Sigmoid colon (tissue), 7 donors: ENCODE data around the gene FTCD. TPM values are rescaled to one million over a fixed set of nuclear protein-coding genes. Genes with fewer than 3 reads are reported as not detected.
A peak's percentile ranks its signal among the peaks of the same experiment; 100 is the strongest.

ENCODE experiments used
- DNase-seq: peaks from one replicate; pipeline ENCODE4 v3.0.0-alpha.2; 2019
- H3K27ac ChIP-seq, 4 donors: fragments of 200-600 bp; sonication (generic); one replicate each; pipeline ENCODE4 v1.5.1; 2016 to 2019; ENCODE audit warnings: mild to moderate bottlenecking in 1 of 4
- H3K27me3 ChIP-seq, 3 donors: fragments of 200-600 bp; sonication (generic); one replicate each; pipeline ENCODE4 v1.5.1; 2019; ENCODE audit warnings: mild to moderate bottlenecking in 1 of 3
- H3K36me3 ChIP-seq, 4 donors: fragments of 200-600 bp; sonication (generic); one replicate each; pipeline ENCODE4 v1.5.1; 2016 to 2019
- H3K4me1 ChIP-seq, 4 donors: fragments of 200-600 bp; sonication (generic); one replicate each; pipeline ENCODE4 v1.5.1; 2017 to 2019
- H3K4me3 ChIP-seq, 4 donors: fragments of 200-600 bp; sonication (generic); one replicate each; pipeline ENCODE4 v1.5.1; 2017 to 2019; ENCODE audit warnings: mild to moderate bottlenecking in 2 of 4, moderate library complexity in 1 of 4
- H3K9me3 ChIP-seq, 4 donors: fragments of 200-600 bp in 3 of 4; sonication (generic) in 3 of 4; one replicate each; pipeline versions ENCODE4 v1.5.1 to v1.6.1; 2013 to 2019
- EP300 ChIP-seq, 4 donors: sonication (generic); formaldehyde crosslinking; IDR thresholded peaks; one replicate each; pipeline ENCODE4 v1.6.1; 2017; ENCODE audit warnings: antibody characterized with exemption in 4 of 4
- POLR2A ChIP-seq, 2 donors: fragments of 450-650 bp; IDR thresholded peaks; one replicate each; pipeline ENCODE4 v1.6.1; 2016; ENCODE audit warnings: antibody characterized with exemption in 2 of 2, mild to moderate bottlenecking in 2 of 2, moderate library complexity in 2 of 2
- POLR2AphosphoS5 ChIP-seq, 4 donors: sonication (generic); formaldehyde crosslinking; IDR thresholded peaks; one replicate each; pipeline ENCODE4 v1.6.1; 2017; ENCODE audit warnings: antibody characterized with exemption in 4 of 4
- WGBS, 2 donors: extraction: QIAGEN DNeasy Blood & Tissue Kit; methylation state at CpG; one replicate each; pipeline ENCODE4 v1.1.7; 2013; 5-methylcytosine and 5-hydroxymethylcytosine counted together
- intact Hi-C: fragments of 100-400 bp; cut with DNase I; formaldehyde crosslinking; loops from one replicate; pipeline ENCODE4 v1.15.1; 2023
- polyA plus RNA-seq, 3 donors: library from polyadenylated mRNA; stranded (reverse); fragments of 200-250 nt; gene quantifications; one replicate each; pipeline ENCODE4 v1.2.3, GENCODE V29; 2013
- total RNA-seq, 4 donors: library from RNA; depleted of rRNA; stranded (reverse); fragments of >200 nt; gene quantifications; one replicate each; pipeline ENCODE4 v1.1.0, GENCODE V29; 2016
- TF ChIP-seq, protein P1 (sequence below), 4 experiments: fragments of 450-650 bp in 3 of 4; fragments of 200-600 bp in 1 of 4; IDR thresholded peaks; one replicate each; pipeline ENCODE4 v1.5.1; 2016 to 2019; ENCODE audit warnings: antibody characterized with exemption in 4 of 4, mild to moderate bottlenecking in 3 of 4, moderate library complexity in 2 of 4
- donor health status: healthy with polysubstance abuse.
- donor health status: Bipolar disorder and iron deficiency.
- donor health status: healthy.

FTCD gene
- total and polyA plus RNA-seq, 7 donors, result 0.20 to 1.4 TPM; not detected in 5

DNA sequence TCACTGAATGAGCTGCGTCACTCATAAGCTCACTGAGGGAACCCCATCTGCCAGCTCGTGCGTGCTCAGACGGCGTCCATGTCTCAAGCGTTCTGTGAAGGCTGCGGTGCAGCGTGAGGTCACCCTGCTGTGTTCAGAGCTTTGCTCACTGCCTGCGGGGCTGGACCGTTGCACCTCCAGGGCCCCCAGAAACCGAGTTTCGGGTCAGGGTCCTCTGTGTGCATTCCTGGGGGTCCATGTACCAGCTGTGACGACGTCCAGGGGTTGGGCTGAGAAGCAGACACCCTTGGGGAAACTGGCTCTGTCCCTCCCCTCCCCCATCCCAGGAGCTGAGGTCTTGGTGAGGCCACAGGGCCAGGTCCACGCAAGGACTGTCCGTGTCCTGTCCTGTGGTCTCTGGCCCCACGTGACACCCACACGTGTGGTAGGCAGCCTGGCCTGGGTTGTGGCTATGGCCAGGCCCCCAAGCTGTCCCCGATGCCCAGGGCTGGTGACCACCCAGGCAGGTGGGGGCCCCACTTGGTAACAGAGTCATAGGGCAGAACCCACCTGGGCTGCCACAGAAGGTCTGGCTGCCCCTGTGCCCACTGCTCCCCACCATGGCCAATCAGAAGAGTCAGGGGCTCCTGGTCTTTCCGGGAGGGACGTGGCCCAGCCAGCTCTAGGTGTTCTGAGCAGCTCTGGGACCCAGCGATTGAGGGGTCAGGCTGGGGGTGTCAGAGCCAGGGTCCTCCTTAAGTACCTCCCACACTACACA lies 24.4 kb downstream of the FTCD start:
- no peaks in the 10 kb centered on the region for H3K27me3 ChIP-seq
- H3K36me3 ChIP-seq, result peaks cover 17 to 53% (median 27%) of the 10 kb centered on the region in 4 donors
- 70 to 80% methylated on average over 22 of the region's 22 CpGs for WGBS, 2 donors
- TF ChIP-seq POLR2AphosphoS5 (IDR thresholded peaks at IDR 0.05) (peak; percentile 4 to 57 (median 40)), POLR2A (IDR thresholded peaks at IDR 0.05) (no peak)
- intact Hi-C loops, result no loop called here
- H3K9me3 ChIP-seq, result no peaks in the 10 kb centered on the region
- peaks cover 0 to 7% (median 0%) of the 10 kb centered on the region in 4 donors for H3K4me1 ChIP-seq
- no peak overlapping the region for H3K4me3 ChIP-seq
- peak overlapping the region; percentile 24 to 66 (median 52) for H3K27ac ChIP-seq
- no peak for DNase-seq

DNA sequence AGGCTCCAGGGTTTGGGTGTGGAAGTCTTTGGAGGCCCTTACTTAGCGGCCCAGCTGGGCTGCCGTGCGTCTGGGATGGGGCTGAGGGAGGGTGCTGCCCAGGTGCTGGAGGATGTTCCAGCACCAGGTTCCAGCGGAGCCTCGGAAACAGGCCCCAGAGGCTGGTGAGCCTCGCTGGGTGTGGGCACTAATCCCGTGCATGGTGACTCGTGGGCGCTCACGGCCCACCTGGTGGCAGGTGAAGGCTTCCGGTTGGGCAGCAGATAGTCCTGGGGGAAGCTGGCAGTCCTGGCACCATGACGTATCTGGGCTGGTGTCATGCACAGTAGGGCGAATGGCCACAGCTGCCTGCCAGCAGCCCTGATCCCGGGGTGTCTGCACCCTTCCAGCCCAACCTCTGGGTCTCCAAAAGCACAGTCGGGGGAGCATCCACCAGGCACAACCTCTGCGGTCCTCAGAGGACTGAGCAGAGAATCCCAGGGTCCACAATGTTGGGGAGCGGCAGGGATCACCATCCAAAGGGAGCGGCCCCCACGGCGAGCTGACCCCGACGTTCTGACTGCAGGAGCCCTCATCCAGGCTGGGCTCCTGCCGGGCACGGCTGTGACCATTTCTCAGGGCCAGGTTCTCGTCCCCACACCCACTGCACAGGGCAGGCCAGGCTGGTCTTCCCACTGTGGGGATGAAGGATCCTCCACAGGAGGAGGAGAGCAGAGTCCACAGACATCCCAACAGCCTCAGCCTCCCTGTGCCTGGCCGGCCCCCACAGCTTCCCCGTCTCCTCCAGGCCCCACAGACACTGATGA lies 25.3 kb downstream of the FTCD start:
- H3K27ac ChIP-seq, result peak overlapping the region; percentile 24 to 66 (median 52)
- H3K27me3 ChIP-seq, result no peaks in the 10 kb centered on the region
- H3K4me3 ChIP-seq, result no peak overlapping the region
- H3K4me1 ChIP-seq, result peaks cover 0 to 8% (median 0%) of the 10 kb centered on the region in 4 donors
- DNase-seq, result no peak
- 81 to 88% methylated on average over 27 of the region's 27 CpGs for WGBS, 2 donors
- peaks cover 27 to 63% (median 36%) of the 10 kb centered on the region in 4 donors for H3K36me3 ChIP-seq
- TF ChIP-seq POLR2AphosphoS5 (IDR thresholded peaks at IDR 0.05), result peak in 2 of 4 donors; percentile 4 to 38
- TF ChIP-seq, protein P1, sequence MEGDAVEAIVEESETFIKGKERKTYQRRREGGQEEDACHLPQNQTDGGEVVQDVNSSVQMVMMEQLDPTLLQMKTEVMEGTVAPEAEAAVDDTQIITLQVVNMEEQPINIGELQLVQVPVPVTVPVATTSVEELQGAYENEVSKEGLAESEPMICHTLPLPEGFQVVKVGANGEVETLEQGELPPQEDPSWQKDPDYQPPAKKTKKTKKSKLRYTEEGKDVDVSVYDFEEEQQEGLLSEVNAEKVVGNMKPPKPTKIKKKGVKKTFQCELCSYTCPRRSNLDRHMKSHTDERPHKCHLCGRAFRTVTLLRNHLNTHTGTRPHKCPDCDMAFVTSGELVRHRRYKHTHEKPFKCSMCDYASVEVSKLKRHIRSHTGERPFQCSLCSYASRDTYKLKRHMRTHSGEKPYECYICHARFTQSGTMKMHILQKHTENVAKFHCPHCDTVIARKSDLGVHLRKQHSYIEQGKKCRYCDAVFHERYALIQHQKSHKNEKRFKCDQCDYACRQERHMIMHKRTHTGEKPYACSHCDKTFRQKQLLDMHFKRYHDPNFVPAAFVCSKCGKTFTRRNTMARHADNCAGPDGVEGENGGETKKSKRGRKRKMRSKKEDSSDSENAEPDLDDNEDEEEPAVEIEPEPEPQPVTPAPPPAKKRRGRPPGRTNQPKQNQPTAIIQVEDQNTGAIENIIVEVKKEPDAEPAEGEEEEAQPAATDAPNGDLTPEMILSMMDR (IDR thresholded peaks at IDR 0.05), result no peak
- H3K9me3 ChIP-seq, result no peaks in the 10 kb centered on the region
- intact Hi-C loops, result no loop called here

DNA sequence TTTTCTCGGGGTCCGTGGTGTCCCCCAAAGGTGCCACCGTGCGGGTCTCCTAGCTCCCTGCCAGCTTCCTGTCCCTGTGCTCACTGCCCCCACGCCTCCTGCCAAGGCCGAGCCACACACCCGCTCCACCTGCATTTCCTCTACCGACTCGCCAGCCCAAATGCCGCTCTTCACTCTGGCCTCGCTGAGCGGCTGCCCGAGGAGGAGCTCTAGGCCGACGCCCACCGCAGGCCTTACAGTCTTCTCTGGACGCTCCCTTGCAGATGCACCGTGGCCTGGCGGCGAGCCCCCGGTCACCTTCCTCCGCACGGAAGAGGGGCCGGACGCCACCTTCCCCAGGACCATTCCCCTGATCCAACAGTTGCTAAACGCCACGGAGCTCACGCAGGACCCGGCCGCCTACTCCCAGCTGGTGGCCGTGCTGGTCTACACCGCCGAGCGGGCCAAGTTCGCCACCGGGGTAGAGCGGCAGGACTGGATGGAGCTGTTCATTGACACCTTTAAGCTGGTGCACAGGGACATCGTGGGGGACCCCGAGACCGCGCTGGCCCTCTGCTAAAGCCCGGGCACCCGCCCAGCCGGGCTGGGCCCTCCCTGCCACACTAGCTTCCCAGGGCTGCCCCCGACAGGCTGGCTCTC lies 26.3 kb downstream of the FTCD start:
- Histone ChIP-seq H3K27ac (peak overlapping the region in 1 of 4 donors; percentile 45), H3K4me1 (peaks cover 0 to 8% (median 0%) of the 10 kb centered on the region in 4 donors), H3K27me3 (no peaks in the 10 kb centered on the region), H3K4me3 (no peak overlapping the region), H3K9me3 (no peaks in the 10 kb centered on the region), H3K36me3 (peaks cover 36 to 73% (median 46%) of the 10 kb centered on the region in 4 donors)
- intact Hi-C loops, result no loop called here
- TF ChIP-seq, protein P1 (IDR thresholded peaks at IDR 0.05), result no peak
- TF ChIP-seq POLR2AphosphoS5 (IDR thresholded peaks at IDR 0.05), result peak in 2 of 4 donors; percentile 18 to 28
- TF ChIP-seq EP300 (IDR thresholded peaks at IDR 0.05), result no peak
- no peak for TF ChIP-seq POLR2A (IDR thresholded peaks at IDR 0.05)
- peak; percentile 70 for DNase-seq
- 88 to 89% methylated on average over 45 of the region's 45 CpGs for WGBS, 2 donors

DNA sequence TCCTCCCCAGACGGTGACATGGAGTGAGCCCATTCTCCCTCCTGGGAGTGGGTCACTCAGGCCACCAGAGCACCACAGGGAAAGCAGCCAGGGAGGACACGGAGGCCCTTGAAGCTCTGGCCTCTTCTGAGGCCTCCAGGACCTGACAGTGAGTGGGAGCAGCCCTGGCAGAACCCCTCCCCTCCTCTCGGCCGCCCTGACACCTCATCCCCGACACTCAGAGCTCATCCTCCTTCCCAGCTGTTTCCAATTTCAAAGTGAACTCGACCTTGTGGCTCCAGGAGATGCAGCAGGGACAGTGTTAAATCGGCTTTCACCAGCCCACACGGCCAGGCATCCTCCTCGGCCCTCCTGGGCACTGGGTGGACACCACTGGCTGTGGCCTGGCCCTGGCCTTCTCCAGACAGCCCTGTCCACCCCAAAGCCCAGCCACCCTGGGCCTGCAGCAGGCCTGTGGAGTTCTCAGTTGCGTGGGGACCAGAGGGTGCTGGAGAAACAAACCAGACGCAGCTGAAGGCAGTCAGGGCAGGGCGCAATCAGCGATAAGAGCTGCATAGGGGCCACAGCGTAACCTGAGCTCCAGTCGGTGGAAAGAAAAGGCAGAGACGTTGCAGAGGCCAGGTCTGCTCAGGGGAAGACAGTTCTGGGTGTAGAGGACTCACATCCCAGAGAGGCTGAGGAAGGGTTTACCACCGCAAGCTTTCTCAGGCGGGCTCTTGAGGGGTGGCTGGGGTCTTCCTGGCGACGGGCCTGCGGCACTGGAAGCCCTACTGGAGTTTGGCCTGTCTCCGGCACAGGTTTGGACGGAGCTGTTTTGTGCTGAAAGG lies 27.1 kb downstream of the FTCD start:
- DNase-seq, result peak; percentile 65
- H3K27me3 ChIP-seq, result no peaks in the 10 kb centered on the region
- H3K4me1 ChIP-seq, result peaks cover 0 to 8% (median 0%) of the 10 kb centered on the region in 4 donors
- H3K36me3 ChIP-seq, result peaks cover 36 to 77% (median 49%) of the 10 kb centered on the region in 4 donors
- no peak overlapping the region for H3K4me3 ChIP-seq
- no peak for TF ChIP-seq POLR2AphosphoS5 (IDR thresholded peaks at IDR 0.05)
- no peak for TF ChIP-seq POLR2A (IDR thresholded peaks at IDR 0.05)
- TF ChIP-seq, protein P1 (IDR thresholded peaks at IDR 0.05), result no peak
- no peak for TF ChIP-seq EP300 (IDR thresholded peaks at IDR 0.05)
- 68 to 74% methylated on average over 23 of the region's 23 CpGs for WGBS, 2 donors
- intact Hi-C loops, result no loop called here
- no peaks in the 10 kb centered on the region for H3K9me3 ChIP-seq
- peak overlapping the region in 3 of 4 donors; percentile 20 to 45 (median 36) for H3K27ac ChIP-seq
